Measurements from ENCODE around the gene LGR4.
"Not testable (repeated sequence)": the region's sequence is repeated elsewhere in the genome, so short reads cannot be mapped to it uniquely, and the experiment has no call there.

Gene LGR4

GRCh38 chr11:27347359-27348339 lies 124.9 kb downstream of the LGR4 start:
- DNase-seq (ENCODE audit: low read depth) = no peak

GRCh38 chr11:27339941-27340340 lies 132.6 kb downstream of the LGR4 start:
- DNase-seq (ENCODE audit: low read depth) = no peak

- not testable (repeated sequence) for DNase-seq (ENCODE audit: low read depth)
Measured at GRCh38 chr11:27334764-27335163, 137.8 kb downstream of the LGR4 start.

GRCh38 chr11:27331981-27332380 lies 140.6 kb downstream of the LGR4 start:
- no peak for DNase-seq (ENCODE audit: low read depth)

- no peak for DNase-seq (ENCODE audit: low read depth)
Measured at GRCh38 chr11:27330633-27331270, 141.8 kb downstream of the LGR4 start.

- DNase-seq (ENCODE audit: low read depth) = no peak
Measured at GRCh38 chr11:27329867-27330632, 142.5 kb downstream of the LGR4 start.

- no peak for DNase-seq (ENCODE audit: low read depth)
Measured at GRCh38 chr11:27328614-27329013, 144.0 kb downstream of the LGR4 start.

- DNase-seq (ENCODE audit: low read depth) = not testable (repeated sequence)
Measured at GRCh38 chr11:27327064-27327463, 145.5 kb downstream of the LGR4 start.

GRCh38 chr11:27322196-27322595 lies 150.4 kb downstream of the LGR4 start:
- not testable (repeated sequence) for DNase-seq (ENCODE audit: low read depth)

GRCh38 chr11:27321340-27321739 lies 151.2 kb downstream of the LGR4 start:
- not testable (repeated sequence) for DNase-seq (ENCODE audit: low read depth)

- DNase-seq (ENCODE audit: low read depth) = no peak
Measured at GRCh38 chr11:27319072-27319471, 153.5 kb downstream of the LGR4 start.

GRCh38 chr11:27317751-27318150 lies 154.8 kb downstream of the LGR4 start:
- DNase-seq (ENCODE audit: low read depth) = no peak

All from CMK (cell line).